GM21447 (cell line): ENCODE measurements around the gene CYSLTR2.
"Not testable (repeated sequence)": the region's sequence is repeated elsewhere in the genome, so short reads cannot be mapped to it uniquely, and the experiment has no call there.

Source experiments
- ATAC-seq: cut with Tn5 transposase; IDR thresholded peaks from one replicate; pipeline ENCODE4 v1.9.1; 2021; ENCODE audit not compliant: unreplicated experiment

CYSLTR2 gene

DNA sequence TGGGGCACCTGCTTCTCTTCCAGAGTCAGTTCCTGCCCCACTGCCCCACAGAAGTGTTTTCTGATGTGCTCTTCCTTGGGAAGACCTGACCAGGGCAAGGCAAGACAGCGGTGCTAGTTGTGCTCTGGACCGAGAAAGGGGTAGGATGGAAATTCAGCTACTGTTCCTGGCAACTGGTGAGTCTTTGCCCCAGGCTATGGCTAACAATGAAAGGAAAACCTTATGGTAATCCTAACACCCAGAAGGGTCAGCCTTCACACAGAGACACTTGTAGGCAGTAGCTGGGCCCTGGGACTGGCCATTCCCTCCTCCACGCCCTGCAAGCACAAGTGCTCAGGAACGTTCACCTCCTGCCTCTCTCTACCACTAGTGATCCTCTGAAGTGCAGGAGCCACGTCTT lies 9.6 kb upstream of the CYSLTR2 start:
- no peak for ATAC-seq

DNA sequence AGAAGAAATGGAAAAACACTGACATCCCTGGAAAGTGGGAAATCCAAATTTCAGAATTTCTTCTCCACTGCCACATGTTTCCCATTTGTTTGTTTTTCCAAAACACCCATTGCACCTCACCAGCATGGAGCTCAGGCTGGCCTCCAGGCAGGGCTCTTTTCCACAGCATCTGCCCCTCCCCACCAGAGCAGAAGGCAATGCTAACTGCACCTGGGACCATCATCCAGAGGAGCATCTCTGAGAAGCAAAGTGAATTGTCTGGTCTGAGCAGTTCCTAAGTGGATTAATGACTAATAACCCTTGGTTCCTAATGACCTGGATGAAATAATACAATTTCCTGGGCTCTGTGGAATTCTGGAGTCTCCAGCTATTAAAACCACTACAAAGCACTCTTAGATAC lies 8.8 kb upstream of the CYSLTR2 start:
- ATAC-seq, result no peak

DNA sequence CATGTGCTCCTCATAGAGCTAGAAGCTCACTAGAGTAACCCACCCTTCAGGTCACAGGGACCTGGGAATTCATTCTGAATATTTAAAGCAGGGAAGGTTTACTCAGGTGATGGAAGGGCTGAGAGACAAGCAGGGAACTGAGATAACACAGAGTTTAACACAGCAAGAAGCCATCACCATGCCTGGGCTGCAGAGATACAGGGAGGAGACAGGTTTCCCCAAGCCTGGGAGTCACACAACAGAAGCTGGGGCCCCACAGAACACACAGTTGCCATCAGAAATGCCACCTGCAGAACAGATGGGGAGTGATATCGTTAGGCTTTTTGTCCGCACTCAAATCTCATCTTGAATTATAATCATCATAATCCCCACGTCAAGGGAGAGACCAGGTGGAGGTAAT lies 7.9 kb upstream of the CYSLTR2 start:
- ATAC-seq, result no peak

GRCh38 chr13:48646791-48647190 lies 6.9 kb upstream of the CYSLTR2 start:
- ATAC-seq, result no peak

GRCh38 chr13:48647625-48648024 lies 6.1 kb upstream of the CYSLTR2 start:
- no peak for ATAC-seq

- ATAC-seq, result no peak
Measured at GRCh38 chr13:48648446-48648845, 5.3 kb upstream of the CYSLTR2 start.

GRCh38 chr13:48652851-48653471 lies 768 bp upstream of the CYSLTR2 start:
- ATAC-seq, result no peak

DNA sequence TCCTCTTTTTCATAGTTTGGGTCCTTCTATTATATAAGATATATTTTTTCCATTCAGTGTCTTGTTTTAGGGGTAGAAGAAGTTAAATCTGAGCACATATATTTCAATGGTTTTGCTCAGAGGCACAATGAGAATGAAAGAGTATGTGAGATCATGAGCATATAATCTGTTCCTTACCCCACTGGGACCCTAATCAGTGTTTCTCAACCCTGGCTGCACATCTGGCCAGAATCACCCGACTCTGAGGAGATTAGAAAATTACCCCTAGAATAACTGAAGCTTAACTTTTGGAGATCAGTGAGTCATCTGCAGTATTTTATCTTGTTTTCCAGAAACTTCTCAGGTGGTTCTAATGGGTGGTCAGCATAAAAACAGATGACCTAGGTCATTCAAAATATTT lies 782 bp downstream of the CYSLTR2 start:
- no peak for ATAC-seq

DNA sequence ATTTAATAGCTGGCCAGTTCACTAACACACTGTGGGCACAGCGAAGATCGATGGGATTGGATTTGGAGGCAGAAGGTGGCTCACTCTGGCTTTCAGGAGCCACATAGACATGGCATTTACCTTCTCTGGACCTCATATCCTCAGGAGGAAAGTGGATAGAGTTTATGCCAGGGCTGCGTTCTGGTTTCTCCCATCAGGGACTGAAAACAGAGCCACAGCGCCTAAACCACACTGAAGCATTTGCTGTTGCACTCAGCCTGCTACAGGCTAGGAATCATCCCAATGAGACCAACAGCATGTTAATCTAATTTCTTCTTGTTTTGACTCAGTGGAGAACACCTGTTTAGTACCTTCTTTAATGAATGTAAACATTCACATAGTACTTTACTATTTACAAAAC lies 1.6 kb downstream of the CYSLTR2 start:
- ATAC-seq, result no peak

DNA sequence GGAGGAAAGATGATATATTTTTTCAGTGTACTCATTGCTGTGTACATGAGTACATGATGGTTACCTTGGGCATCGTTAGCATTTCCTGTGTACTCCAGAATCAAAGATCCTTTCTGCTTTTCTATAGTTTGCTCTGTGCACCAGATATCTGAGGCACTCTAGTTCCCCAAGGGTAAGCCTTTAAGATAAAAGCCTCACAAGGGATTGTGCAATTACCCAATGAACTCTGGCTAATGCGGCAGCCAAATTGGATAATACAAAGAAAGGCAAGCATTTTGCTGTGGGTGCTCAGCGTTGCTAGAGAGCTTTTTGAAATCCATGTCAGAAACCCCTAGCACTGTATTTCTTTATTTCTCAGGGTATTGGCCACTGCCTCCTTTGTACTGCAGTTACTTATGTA lies 2.9 kb downstream of the CYSLTR2 start:
- no peak for ATAC-seq

GRCh38 chr13:48660361-48661076 lies 6.8 kb downstream of the CYSLTR2 start:
- no peak for ATAC-seq

GRCh38 chr13:48661107-48661506 lies 7.4 kb downstream of the CYSLTR2 start:
- ATAC-seq, result no peak

DNA sequence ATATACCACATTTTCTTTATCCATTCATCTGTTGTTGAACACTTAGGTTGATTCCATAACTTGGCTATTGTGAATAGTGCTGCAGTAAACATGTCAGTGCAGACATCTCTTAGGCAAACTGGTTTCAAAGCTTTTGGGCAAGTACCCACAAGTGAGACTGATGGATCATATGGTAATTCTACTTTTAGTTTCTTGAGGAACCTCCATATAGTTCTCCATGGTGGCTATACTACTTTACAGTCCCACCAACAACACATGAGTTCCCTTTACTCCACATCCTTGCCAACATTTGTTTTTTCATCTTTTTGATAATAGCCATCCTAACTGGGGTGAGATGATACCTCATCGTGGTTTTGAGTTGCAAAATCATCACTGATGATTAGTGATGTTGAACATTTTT lies 8.5 kb downstream of the CYSLTR2 start:
- no peak for ATAC-seq

DNA sequence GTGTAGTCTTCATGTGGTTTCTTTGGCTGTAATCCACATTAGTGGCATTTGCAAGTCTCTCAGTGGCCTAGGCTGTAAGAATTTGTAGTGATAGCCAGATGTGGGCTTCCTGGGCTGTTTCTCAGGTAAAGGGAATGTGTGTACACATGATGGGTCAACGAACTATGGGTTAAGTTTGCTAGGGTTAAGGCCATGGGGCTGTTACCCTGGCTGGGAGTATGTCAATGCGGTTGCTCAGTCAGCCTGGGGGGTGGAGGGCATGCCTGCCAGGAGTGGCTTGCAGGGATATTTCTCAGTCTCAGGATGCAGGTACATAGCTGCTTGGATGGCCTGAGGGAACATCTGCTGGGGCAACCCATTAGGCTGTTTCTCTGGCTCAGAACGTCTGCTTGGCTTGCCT lies 13.4 kb downstream of the CYSLTR2 start:
- no peak for ATAC-seq

GRCh38 chr13:48671421-48671820 lies 17.7 kb downstream of the CYSLTR2 start:
- ATAC-seq, result not testable (repeated sequence)

DNA sequence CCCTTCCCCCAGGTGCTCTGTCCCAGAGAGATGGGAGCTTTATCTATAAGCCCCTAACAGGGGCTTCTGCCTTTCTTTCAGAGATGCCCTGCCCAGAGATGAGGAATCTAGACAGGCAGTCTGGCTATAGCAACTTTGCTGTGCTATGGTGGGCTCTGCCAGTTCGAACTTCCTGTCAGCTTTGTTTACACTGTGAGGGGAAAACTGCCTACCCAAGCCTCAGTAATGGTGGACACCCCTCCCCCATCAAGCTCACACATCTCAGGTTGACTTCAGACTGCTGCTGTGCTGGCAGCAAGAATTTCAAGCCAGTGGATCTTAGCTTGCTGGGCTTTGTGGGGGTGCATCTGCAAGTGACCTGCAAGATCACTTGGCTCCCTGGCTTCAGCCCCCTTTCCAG lies 21.5 kb downstream of the CYSLTR2 start:
- ATAC-seq, result no peak

DNA sequence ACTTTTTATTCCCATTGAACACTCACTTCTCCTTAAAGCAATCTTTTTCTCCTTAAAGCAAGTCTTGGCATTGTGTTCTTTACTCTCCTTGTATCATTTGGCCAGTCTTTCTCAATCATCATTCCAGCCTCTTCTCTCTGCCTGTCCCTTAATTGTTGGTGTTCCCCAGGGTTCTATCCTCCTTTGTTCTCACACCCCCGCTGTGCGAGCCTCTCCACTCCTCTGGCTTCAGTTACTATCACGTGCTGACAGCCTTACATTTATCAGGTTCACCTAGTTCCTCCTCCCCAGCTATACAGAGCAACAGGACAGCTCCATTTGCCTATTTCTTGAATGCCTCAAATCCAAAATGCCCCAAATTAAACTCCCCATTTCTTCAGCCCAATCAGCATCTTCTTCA lies 24.6 kb downstream of the CYSLTR2 start:
- ATAC-seq, result no peak

DNA sequence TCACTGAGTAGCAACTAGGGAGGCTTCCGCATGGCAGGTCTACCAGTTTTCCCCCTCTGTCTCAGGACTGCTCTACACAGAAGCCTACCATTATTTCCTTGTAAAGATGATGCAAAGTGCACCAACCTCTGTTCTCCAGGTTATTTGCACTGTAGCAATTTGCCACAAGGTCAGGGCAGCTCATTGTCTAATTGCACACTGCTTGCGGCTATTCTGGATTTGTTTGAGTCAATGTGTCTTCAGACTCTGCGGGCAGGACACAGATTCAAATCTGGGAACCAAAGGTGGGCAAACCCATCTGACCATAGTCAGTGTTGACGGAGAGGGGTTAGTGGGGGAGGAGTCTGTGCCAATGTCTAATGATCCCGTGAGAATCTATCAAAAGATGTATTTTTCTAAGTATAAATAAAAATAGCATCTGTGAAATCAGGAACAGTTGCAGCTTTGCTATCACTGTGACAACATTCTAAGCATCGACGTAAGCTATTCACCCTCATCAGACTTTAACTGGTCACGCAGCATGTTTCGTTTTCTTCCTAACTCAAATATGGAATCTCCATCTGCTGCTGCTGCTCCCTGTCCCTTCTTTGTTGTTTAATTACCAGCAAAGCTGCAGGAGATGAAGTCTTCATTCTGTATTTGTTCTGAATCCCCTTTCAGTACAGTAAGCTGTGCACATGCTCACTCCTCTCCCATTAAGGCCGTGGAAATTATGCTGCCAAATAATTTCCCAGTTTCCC lies 26.4 kb downstream of the CYSLTR2 start:
- ATAC-seq, result no peak

DNA sequence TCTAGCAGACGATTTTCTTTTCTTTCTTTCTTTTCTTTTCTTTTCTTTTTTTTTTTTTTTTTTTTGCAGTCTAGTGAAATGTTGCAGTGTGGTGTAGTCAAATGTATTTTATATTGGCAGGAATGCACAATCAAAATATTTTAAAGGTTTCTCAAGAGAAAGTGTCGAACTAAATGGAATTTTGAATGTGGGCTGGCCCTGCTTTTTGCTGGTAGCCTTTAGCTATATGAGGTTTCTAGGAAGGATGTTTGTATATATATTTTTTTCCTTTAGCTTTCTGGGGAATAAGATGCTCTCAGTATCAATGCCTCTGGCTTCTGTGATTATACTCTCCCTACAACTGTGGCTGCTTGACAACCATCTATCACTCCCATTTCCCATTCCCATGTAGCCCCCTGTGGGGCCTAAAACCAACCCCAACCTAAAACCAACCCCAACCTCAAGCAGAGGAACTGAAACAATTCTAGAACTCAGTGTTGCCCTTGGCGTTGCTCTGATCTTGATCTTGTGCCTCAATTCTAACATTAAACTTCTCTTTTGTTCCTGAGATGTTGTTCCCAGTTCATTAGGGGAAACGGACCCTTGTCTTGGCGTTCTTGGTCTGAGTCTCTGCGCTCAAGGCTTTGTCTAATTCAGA lies 27.1 kb downstream of the CYSLTR2 start:
- no peak for ATAC-seq

DNA sequence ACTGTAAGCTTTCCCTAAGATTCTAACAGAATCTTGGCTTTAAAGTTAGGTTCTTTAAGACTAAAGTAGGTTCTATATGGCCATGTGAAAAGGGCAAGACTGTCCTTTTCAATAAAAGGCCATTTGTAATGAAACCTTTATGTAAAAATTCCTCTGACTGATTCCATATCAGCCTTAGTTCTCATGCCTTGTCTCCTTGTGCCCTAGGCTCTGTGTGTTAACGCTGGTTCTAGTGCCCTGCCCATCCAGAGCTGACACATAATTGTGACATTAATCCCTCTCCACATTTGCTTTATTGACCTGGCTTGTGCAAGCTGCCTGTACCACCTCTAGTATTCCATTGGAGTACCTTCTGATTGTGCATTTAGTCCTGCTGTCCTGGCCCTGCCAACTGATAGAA lies 28.2 kb downstream of the CYSLTR2 start:
- ATAC-seq, result no peak

- ATAC-seq, result no peak
Measured at GRCh38 chr13:48682436-48682835, 28.7 kb downstream of the CYSLTR2 start.
